ENCODE measurements around the gene MRPS17.

DNA sequence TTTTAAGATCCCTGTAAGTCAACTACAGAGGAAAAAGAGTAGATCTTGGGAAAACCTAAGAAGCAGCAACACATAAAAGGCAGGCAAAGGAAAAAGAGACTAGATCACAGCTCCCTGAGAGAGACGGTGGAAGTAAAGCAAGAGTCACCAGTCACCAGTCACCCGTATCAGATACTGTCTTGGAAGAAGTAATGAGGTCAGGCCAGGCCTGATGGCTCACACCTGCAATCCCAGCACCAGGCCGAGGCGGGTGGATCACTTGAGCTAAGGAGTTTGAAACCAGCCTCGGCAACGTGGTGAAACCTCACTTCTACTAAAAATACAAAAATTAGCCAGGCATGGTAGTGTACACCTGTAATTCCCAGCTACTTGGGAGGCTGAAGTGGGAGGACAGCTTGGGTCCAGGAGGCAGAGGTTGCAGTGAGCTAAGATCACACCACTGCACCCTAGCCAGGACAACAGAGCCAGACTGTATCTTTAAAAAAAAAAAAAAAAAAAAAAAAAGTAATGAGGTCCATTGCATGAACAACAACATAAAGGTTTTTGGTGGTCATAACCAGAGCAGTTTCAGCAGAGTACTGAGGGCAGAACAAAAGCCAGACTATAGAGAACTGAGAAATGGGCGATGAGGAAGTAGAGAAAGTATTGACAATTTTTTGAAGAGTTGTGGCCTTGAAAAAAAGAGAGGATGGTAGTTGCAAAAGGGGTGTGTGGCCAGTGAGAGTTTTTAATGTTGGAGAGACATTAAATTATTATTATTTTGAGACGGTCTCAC, 47.5 kb upstream of the MRPS17 start:
- TF ChIP-seq, protein P1, sequence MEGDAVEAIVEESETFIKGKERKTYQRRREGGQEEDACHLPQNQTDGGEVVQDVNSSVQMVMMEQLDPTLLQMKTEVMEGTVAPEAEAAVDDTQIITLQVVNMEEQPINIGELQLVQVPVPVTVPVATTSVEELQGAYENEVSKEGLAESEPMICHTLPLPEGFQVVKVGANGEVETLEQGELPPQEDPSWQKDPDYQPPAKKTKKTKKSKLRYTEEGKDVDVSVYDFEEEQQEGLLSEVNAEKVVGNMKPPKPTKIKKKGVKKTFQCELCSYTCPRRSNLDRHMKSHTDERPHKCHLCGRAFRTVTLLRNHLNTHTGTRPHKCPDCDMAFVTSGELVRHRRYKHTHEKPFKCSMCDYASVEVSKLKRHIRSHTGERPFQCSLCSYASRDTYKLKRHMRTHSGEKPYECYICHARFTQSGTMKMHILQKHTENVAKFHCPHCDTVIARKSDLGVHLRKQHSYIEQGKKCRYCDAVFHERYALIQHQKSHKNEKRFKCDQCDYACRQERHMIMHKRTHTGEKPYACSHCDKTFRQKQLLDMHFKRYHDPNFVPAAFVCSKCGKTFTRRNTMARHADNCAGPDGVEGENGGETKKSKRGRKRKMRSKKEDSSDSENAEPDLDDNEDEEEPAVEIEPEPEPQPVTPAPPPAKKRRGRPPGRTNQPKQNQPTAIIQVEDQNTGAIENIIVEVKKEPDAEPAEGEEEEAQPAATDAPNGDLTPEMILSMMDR (tag by site-specific recombination; IDR thresholded peaks at IDR 0.05) = no peak
- no peak for TF ChIP-seq ZNF155 (tag by site-specific recombination; IDR thresholded peaks at IDR 0.05)
- TF ChIP-seq, protein P2, sequence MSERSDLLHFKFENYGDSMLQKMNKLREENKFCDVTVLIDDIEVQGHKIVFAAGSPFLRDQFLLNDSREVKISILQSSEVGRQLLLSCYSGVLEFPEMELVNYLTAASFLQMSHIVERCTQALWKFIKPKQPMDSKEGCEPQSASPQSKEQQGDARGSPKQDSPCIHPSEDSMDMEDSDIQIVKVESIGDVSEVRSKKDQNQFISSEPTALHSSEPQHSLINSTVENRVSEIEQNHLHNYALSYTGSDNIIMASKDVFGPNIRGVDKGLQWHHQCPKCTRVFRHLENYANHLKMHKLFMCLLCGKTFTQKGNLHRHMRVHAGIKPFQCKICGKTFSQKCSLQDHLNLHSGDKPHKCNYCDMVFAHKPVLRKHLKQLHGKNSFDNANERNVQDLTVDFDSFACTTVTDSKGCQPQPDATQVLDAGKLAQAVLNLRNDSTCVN (tag by site-specific recombination; optimal IDR thresholded peaks at IDR 0.05) = no peak
- TF ChIP-seq ZNF785 (tag by site-specific recombination; IDR thresholded peaks at IDR 0.05) = no peak
- TF ChIP-seq, protein P3, sequence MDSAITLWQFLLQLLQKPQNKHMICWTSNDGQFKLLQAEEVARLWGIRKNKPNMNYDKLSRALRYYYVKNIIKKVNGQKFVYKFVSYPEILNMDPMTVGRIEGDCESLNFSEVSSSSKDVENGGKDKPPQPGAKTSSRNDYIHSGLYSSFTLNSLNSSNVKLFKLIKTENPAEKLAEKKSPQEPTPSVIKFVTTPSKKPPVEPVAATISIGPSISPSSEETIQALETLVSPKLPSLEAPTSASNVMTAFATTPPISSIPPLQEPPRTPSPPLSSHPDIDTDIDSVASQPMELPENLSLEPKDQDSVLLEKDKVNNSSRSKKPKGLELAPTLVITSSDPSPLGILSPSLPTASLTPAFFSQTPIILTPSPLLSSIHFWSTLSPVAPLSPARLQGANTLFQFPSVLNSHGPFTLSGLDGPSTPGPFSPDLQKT (IDR thresholded peaks at IDR 0.05; ENCODE audit: borderline replicate concordance, low read depth, low read length) = no peak
- no peak for TF ChIP-seq ZNF433 (tag by site-specific recombination; IDR thresholded peaks at IDR 0.05; ENCODE audit: low read depth)
- no peak for TF ChIP-seq ZNF837 (tag by site-specific recombination; IDR thresholded peaks at IDR 0.05)
- TF ChIP-seq, protein P4, sequence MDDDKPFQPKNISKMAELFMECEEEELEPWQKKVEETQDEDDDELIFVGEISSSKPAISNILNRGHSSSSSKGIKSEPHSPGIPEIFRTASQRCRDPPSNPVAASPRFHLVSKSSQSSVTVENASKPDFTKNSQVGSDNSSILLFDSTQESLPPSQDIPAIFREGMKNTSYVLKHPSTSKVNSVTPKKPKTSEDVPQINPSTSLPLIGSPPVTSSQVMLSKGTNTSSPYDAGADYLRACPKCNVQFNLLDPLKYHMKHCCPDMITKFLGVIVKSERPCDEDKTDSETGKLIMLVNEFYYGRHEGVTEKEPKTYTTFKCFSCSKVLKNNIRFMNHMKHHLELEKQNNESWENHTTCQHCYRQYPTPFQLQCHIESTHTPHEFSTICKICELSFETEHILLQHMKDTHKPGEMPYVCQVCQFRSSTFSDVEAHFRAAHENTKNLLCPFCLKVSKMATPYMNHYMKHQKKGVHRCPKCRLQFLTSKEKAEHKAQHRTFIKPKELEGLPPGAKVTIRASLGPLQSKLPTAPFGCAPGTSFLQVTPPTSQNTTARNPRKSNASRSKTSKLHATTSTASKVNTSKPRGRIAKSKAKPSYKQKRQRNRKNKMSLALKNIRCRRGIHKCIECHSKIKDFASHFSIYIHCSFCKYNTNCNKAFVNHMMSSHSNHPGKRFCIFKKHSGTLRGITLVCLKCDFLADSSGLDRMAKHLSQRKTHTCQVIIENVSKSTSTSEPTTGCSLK (tag by site-specific recombination; IDR thresholded peaks at IDR 0.05) = no peak
- no peak for TF ChIP-seq PRDM1 (tag by site-specific recombination; IDR thresholded peaks at IDR 0.05)
- TF ChIP-seq SETDB1 (IDR thresholded peaks at IDR 0.05; ENCODE audit: insufficient read length, low read length) = no peak
- no peak for TF ChIP-seq ZNF274 (IDR thresholded peaks at IDR 0.05; ENCODE audit: low read length)
- TF ChIP-seq ZNF274 (tag by site-specific recombination; IDR thresholded peaks at IDR 0.05; ENCODE audit: borderline replicate concordance) = no peak
